HepG2 (cell line): Measurements from ENCODE around the gene DLX3. TPM values are rescaled to one million over a fixed set of nuclear protein-coding genes. Genes with fewer than 3 reads are reported as not detected.

ENCODE experiments used
- ADNP ChIP-seq: sonication (generic); formaldehyde crosslinking; IDR thresholded peaks from 2 replicates; pipeline ENCODE4 v1.4.0; 2020; ENCODE audit warnings: missing genetic modification reagents
- ASH2L ChIP-seq: fragments of 300-600, 200-600 bp; sonication (generic); IDR thresholded peaks from 2 replicates; pipeline ENCODE4 v1.7.0; 2017; ENCODE audit warnings: low read depth, mild to moderate bottlenecking, moderate library complexity, mixed read lengths, low read length; ENCODE audit not compliant: insufficient read length
- E2F5 ChIP-seq: sonication (generic); formaldehyde crosslinking; conservative IDR thresholded peaks from 2 replicates; pipeline ENCODE4 v1.4.0; 2020; ENCODE audit warnings: missing genetic modification reagents
- FOXA1 ChIP-seq, 2 experiments: fragments of 450-650 bp in 1 of 2; sonication (generic) in 1 of 2; formaldehyde crosslinking in 1 of 2; IDR thresholded peaks; 2 replicates each; pipeline versions ENCODE4 v1.4.0 to v1.6.1; 2016 to 2020; ENCODE audit warnings: missing genetic modification reagents in 1 of 2
- JUND ChIP-seq: sonication (generic); formaldehyde crosslinking; IDR thresholded peaks from 2 replicates; pipeline ENCODE4 v1.8.0; 2022; ENCODE audit warnings: mild to moderate bottlenecking, missing genetic modification reagents
- KMT2B ChIP-seq: IDR thresholded peaks from 2 replicates; pipeline ENCODE4 v1.6.1; 2016; ENCODE audit warnings: missing genetic modification reagents, missing compliant biosample characterization
- NKX3-1 ChIP-seq: sonication (generic); formaldehyde crosslinking; IDR thresholded peaks from 2 replicates; pipeline ENCODE4 v1.5.0; 2020; ENCODE audit warnings: missing genetic modification reagents
- PAX8 ChIP-seq: sonication (generic); formaldehyde crosslinking; IDR thresholded peaks from 2 replicates; pipeline ENCODE4 v1.8.0; 2022; ENCODE audit warnings: mild to moderate bottlenecking, missing genetic modification reagents, borderline replicate concordance
- PHF8 ChIP-seq: sonication (generic); formaldehyde crosslinking; IDR thresholded peaks from 2 replicates; pipeline ENCODE4 v1.5.0; 2020; ENCODE audit warnings: missing genetic modification reagents
- RBAK ChIP-seq: sonication (generic); formaldehyde crosslinking; IDR thresholded peaks from 2 replicates; pipeline ENCODE4 v1.5.1; 2020; ENCODE audit warnings: mild to moderate bottlenecking, missing genetic modification reagents
- SALL1 ChIP-seq: sonication (generic); formaldehyde crosslinking; IDR thresholded peaks from 2 replicates; pipeline ENCODE4 v1.8.0; 2022; ENCODE audit warnings: mild to moderate bottlenecking, missing genetic modification reagents
- STAG1 ChIP-seq: sonication (generic); formaldehyde crosslinking; IDR thresholded peaks from 2 replicates; pipeline ENCODE4 v1.4.0; 2020; ENCODE audit warnings: missing genetic modification reagents
- TAF1 ChIP-seq: sonication (generic); formaldehyde crosslinking; IDR thresholded peaks from 2 replicates; pipeline ENCODE4 v1.4.0; 2020; ENCODE audit warnings: missing genetic modification reagents
- TARDBP ChIP-seq: sonication (generic); formaldehyde crosslinking; IDR thresholded peaks from 2 replicates; pipeline ENCODE4 v1.8.0; 2022; ENCODE audit warnings: mild to moderate bottlenecking, missing genetic modification reagents
- ZNF441 ChIP-seq: sonication (generic); formaldehyde crosslinking; IDR thresholded peaks from 2 replicates; pipeline ENCODE4 v1.7.0; 2021; ENCODE audit warnings: missing genetic modification reagents, borderline replicate concordance
- ZNF75D ChIP-seq: sonication (generic); formaldehyde crosslinking; IDR thresholded peaks from 2 replicates; pipeline ENCODE4 v1.8.1; 2023; ENCODE audit warnings: missing genetic modification reagents, mild to moderate bottlenecking, borderline replicate concordance
- ZNF780A ChIP-seq: sonication (generic); formaldehyde crosslinking; IDR thresholded peaks from 2 replicates; pipeline ENCODE4 v1.8.0; 2022; ENCODE audit warnings: mild to moderate bottlenecking, missing genetic modification reagents, moderate library complexity
- ZNF83 ChIP-seq: sonication (generic); formaldehyde crosslinking; IDR thresholded peaks from 2 replicates; pipeline ENCODE4 v1.4.0; 2020; ENCODE audit warnings: missing genetic modification reagents, mild to moderate bottlenecking, borderline replicate concordance
- ZSCAN29 ChIP-seq: sonication (generic); formaldehyde crosslinking; conservative IDR thresholded peaks from 2 replicates; pipeline ENCODE4 v1.4.0; 2020; ENCODE audit warnings: mild to moderate bottlenecking, missing genetic modification reagents
- polyA plus RNA-seq, 8 experiments: library from polyadenylated mRNA; depleted of rRNA in 3 of 8; stranded (reverse) in 7 of 8; unstranded in 1 of 8; fragments of >200 nt; fragmentation: Illumina TruSeq in 4 of 8; extraction: Trizol in 4 of 8; gene quantifications; 2 replicates each; pipeline versions ENCODE4 v1.2.1 to v1.2.3, GENCODE V29; 2011 to 2016; ENCODE audit warnings: low read depth in 4 of 8, missing spikeins in 1 of 8, mixed read lengths in 1 of 8; ENCODE audit not compliant: insufficient read depth in 1 of 8
- total RNA-seq, 5 experiments: library from RNA; depleted of rRNA; stranded (reverse); fragments of >200 nt; fragmentation: Illumina TruSeq; extraction: Trizol; gene quantifications; 2 replicates each; pipeline ENCODE4 v1.2.3, GENCODE V29; 2016; ENCODE audit warnings: low read depth in 1 of 5
- TF ChIP-seq, protein P1 (sequence below): sonication (generic); formaldehyde crosslinking; IDR thresholded peaks from 2 replicates; pipeline ENCODE4 v1.5.1; 2020; ENCODE audit warnings: missing genetic modification reagents, mild to moderate bottlenecking, borderline replicate concordance
- TF ChIP-seq, protein P2 (sequence below): sonication (generic); formaldehyde crosslinking; IDR thresholded peaks from 2 replicates; pipeline ENCODE4 v1.4.0; 2020; ENCODE audit warnings: missing genetic modification reagents, borderline replicate concordance
- TF ChIP-seq, protein P3 (sequence below): sonication (generic); formaldehyde crosslinking; IDR thresholded peaks from 2 replicates; pipeline ENCODE4 v1.4.0; 2020; ENCODE audit warnings: missing genetic modification reagents; ENCODE audit errors: not compliant biosample characterization

The DLX3 gene
- total and polyA plus RNA-seq, 2 of the 13 experiments (the other 11 are each of a cell fraction or from before 2014, with no cell fraction given) = 0.03 TPM; not detected in 1

DNA sequence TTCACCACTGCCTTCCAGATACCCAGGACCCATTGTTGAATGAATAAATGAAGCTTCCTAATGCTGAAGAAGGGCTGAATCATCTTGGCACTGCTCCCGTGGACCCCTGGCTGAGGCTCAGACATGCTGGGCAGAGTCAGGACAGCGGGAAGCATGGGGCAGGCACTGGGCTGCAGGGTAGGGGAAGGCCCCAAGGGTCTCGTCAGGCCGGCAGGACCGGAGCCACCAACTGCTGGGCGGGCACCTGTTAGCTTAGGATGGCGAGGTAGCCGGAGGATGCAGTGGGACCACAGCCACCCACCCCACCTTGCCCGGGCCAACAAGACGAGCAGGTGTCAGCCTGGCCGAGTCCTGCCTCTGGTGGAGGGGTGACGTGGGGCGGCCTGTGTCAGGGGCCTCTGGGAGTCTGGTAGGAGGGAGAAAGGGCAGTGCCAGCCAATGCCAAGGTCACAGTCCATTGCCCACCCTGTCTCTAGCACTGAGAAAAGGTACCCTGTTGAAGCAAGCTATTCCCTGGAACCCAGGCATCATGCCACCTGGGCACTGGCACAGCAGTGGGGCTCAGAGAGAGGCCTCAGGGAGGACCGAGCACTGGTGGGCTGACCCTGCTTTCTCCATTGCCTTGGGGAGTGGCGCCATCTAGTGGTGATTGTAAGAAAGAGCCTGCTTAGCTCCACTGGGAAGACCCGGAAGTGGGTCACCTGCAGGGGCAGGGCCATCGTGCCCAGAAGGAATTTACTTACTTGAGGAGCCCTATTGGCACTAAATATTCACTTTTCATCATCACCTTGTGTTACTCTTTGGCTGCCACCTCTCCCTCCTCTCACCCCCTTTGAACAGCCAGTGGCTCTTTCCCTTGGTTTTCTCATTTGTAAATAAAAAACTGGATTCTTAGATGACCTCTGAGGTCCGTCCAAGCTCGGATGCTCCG is 3.0 kb upstream of the DLX3 start (continued):
- TF ChIP-seq, protein P1, sequence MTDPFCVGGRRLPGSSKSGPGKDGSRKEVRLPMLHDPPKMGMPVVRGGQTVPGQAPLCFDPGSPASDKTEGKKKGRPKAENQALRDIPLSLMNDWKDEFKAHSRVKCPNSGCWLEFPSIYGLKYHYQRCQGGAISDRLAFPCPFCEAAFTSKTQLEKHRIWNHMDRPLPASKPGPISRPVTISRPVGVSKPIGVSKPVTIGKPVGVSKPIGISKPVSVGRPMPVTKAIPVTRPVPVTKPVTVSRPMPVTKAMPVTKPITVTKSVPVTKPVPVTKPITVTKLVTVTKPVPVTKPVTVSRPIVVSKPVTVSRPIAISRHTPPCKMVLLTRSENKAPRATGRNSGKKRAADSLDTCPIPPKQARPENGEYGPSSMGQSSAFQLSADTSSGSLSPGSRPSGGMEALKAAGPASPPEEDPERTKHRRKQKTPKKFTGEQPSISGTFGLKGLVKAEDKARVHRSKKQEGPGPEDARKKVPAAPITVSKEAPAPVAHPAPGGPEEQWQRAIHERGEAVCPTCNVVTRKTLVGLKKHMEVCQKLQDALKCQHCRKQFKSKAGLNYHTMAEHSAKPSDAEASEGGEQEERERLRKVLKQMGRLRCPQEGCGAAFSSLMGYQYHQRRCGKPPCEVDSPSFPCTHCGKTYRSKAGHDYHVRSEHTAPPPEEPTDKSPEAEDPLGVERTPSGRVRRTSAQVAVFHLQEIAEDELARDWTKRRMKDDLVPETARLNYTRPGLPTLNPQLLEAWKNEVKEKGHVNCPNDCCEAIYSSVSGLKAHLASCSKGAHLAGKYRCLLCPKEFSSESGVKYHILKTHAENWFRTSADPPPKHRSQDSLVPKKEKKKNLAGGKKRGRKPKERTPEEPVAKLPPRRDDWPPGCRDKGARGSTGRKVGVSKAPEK (CRISPR knock-in tag) = no peak
- TF ChIP-seq SALL1 (peak; percentile 60; the same call in 1 of the 2 replicates), TARDBP (CRISPR knock-in tag) (no peak), JUND (CRISPR knock-in tag) (no peak), FOXA1 (IDR thresholded peaks at IDR 0.05) (no peak), FOXA1 (CRISPR knock-in tag; IDR thresholded peaks at IDR 0.05) (no peak), RBAK (CRISPR knock-in tag) (no peak), ZSCAN29 (CRISPR knock-in tag) (no peak), E2F5 (no peak), PAX8 (CRISPR knock-in tag) (0 out of 2 replicates have a peak, but pooled peaks have one; percentile 71), TAF1 (CRISPR knock-in tag) (no peak), ZNF75D (CRISPR knock-in tag) (no peak), PHF8 (CRISPR knock-in tag) (no peak), ADNP (CRISPR knock-in tag) (no peak), ASH2L (no peak), ZNF83 (CRISPR knock-in tag) (0 out of 2 replicates have a peak, but pooled peaks have one; percentile 70), ZNF441 (CRISPR knock-in tag) (no peak), NKX3-1 (CRISPR knock-in tag) (no peak), KMT2B (CRISPR knock-in tag) (no peak), ZNF780A (CRISPR knock-in tag) (no peak), STAG1 (peak; percentile 99)
- TF ChIP-seq, protein P2, sequence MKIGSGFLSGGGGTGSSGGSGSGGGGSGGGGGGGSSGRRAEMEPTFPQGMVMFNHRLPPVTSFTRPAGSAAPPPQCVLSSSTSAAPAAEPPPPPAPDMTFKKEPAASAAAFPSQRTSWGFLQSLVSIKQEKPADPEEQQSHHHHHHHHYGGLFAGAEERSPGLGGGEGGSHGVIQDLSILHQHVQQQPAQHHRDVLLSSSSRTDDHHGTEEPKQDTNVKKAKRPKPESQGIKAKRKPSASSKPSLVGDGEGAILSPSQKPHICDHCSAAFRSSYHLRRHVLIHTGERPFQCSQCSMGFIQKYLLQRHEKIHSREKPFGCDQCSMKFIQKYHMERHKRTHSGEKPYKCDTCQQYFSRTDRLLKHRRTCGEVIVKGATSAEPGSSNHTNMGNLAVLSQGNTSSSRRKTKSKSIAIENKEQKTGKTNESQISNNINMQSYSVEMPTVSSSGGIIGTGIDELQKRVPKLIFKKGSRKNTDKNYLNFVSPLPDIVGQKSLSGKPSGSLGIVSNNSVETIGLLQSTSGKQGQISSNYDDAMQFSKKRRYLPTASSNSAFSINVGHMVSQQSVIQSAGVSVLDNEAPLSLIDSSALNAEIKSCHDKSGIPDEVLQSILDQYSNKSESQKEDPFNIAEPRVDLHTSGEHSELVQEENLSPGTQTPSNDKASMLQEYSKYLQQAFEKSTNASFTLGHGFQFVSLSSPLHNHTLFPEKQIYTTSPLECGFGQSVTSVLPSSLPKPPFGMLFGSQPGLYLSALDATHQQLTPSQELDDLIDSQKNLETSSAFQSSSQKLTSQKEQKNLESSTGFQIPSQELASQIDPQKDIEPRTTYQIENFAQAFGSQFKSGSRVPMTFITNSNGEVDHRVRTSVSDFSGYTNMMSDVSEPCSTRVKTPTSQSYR (CRISPR knock-in tag) = no peak
- TF ChIP-seq, protein P3, sequence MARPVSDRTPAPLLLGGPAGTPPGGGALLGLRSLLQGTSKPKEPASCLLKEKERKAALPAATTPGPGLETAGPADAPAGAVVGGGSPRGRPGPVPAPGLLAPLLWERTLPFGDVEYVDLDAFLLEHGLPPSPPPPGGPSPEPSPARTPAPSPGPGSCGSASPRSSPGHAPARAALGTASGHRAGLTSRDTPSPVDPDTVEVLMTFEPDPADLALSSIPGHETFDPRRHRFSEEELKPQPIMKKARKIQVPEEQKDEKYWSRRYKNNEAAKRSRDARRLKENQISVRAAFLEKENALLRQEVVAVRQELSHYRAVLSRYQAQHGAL (CRISPR knock-in tag) = no peak
